Keratinocyte (primary cell): Measurements from ENCODE around the gene UMAD1. TPM values are rescaled to one million over a fixed set of nuclear protein-coding genes. Genes with fewer than 3 reads are reported as not detected.

Experiments used
- DNase-seq: peaks from one replicate; pipeline ENCODE4 v3.0.0-alpha.2; 2011; ENCODE audit warnings: low read depth, missing footprints, low spot score
- FAIRE-seq: peaks from 2 replicates; lab custom pipeline; 2011; peaks lifted over from hg19 to GRCh38; lab: Jason Lieb, UNC
- H2AFZ ChIP-seq: 2 replicates; pipeline ENCODE4 v1.6.0; 2012; ENCODE audit warnings: low read length, control low read depth, inconsistent platforms; ENCODE audit not compliant: control insufficient read depth
- H3K27ac ChIP-seq: 2 replicates; pipeline ENCODE4 v1.5.1; 2011; ENCODE audit warnings: low read length; ENCODE audit not compliant: control insufficient read depth, insufficient read depth
- H3K27me3 ChIP-seq: 3 replicates; pipeline ENCODE4 v1.6.0; 2011; ENCODE audit warnings: low read length; ENCODE audit not compliant: control insufficient read depth, insufficient read depth; ENCODE audit errors: extremely low read depth
- H3K36me3 ChIP-seq, 2 experiments: 2 replicates in 1 of 2; 3 replicates in 1 of 2; pipeline ENCODE4 v1.5.1; 2011; ENCODE audit warnings: low read length in 2 of 2, mild to moderate bottlenecking in 1 of 2; ENCODE audit not compliant: control insufficient read depth in 2 of 2, insufficient read depth in 2 of 2; ENCODE audit errors: extremely low read depth in 1 of 2
- H3K4me1 ChIP-seq: 3 replicates; pipeline ENCODE4 v1.5.1; 2011; ENCODE audit warnings: low read length; ENCODE audit not compliant: control insufficient read depth, insufficient read depth; ENCODE audit errors: extremely low read depth
- H3K4me2 ChIP-seq: 3 replicates; pipeline ENCODE4 v1.6.0; 2011; ENCODE audit warnings: low read depth, low read length; ENCODE audit not compliant: control insufficient read depth, insufficient read depth; ENCODE audit errors: extremely low read depth
- H3K4me3 ChIP-seq, 3 experiments: fragments of 200-600 bp in 1 of 3; sonication (generic) in 1 of 3; 2 replicates in 2 of 3; 3 replicates in 1 of 3; pipeline ENCODE4 v1.5.1; 2011 to 2016; ENCODE audit warnings: low read length in 3 of 3, mild to moderate bottlenecking in 3 of 3, control low read depth in 2 of 3, inconsistent platforms in 1 of 3, low read depth in 1 of 3, mixed read lengths in 1 of 3, mixed run types in 1 of 3, moderate library complexity in 1 of 3; ENCODE audit not compliant: control insufficient read depth in 2 of 3, insufficient read depth in 2 of 3; ENCODE audit errors: extremely low read depth in 1 of 3
- H3K79me2 ChIP-seq: 2 replicates; pipeline ENCODE4 v1.6.0; 2012; ENCODE audit warnings: low read length; ENCODE audit not compliant: control insufficient read depth, insufficient read depth
- H3K9ac ChIP-seq: 3 replicates; pipeline ENCODE4 v1.6.0; 2011; ENCODE audit warnings: low read length; ENCODE audit not compliant: control insufficient read depth, insufficient read depth; ENCODE audit errors: extremely low read depth
- H3K9me1 ChIP-seq: 3 replicates; pipeline ENCODE4 v1.6.0; 2011; ENCODE audit warnings: low read length; ENCODE audit not compliant: control insufficient read depth, insufficient read depth; ENCODE audit errors: extremely low read depth
- H3K9me3 ChIP-seq: 2 replicates; pipeline ENCODE4 v1.5.1; 2012; ENCODE audit warnings: low read depth, low read length; ENCODE audit not compliant: control insufficient read depth
- H4K20me1 ChIP-seq: 3 replicates; pipeline ENCODE4 v1.6.0; 2011; ENCODE audit warnings: low read length; ENCODE audit not compliant: control insufficient read depth, insufficient read depth; ENCODE audit errors: extremely low read depth
- EZH2 ChIP-seq: IDR thresholded peaks from one replicate; pipeline ENCODE4 v1.6.1; 2012; ENCODE audit warnings: inconsistent platforms, mild to moderate bottlenecking, low read length, moderate library complexity
- dilution Hi-C: fragments of 300-500 bp; cut with MboI; formaldehyde crosslinking; loops from one replicate; pipeline ENCODE4 v1.7.0; 2020; ENCODE audit warnings: low sequenced_read_pairs; ENCODE audit not compliant: extremely low pct_ligation_motif_present
- polyA plus RNA-seq, 5 experiments: library from polyadenylated mRNA; depleted of rRNA in 3 of 5; stranded (reverse) in 3 of 5; stranded (forward) in 1 of 5; unstranded in 1 of 5; fragments of >200 nt; gene quantifications; 1 replicate in 1 of 5; 2 replicates in 3 of 5; 3 replicates in 1 of 5; pipeline versions ENCODE4 v1.2.1 to v1.2.3, GENCODE V29; 2011 to 2012; ENCODE audit warnings: missing spikeins in 2 of 5, low read depth in 1 of 5, low replicate concordance in 1 of 5
- TF ChIP-seq, protein P1 (sequence below), 3 experiments: IDR thresholded peaks in 1 of 3; conservative IDR thresholded peaks in 1 of 3; optimal IDR thresholded peaks in 1 of 3; 2 replicates in 2 of 3; 3 replicates in 1 of 3; pipeline versions ENCODE3 to v1.5.1; 2011; ENCODE audit warnings: low read length in 3 of 3, mild to moderate bottlenecking in 3 of 3, moderate library complexity in 2 of 3, control low read depth in 1 of 3, inconsistent platforms in 1 of 3; ENCODE audit not compliant: insufficient read depth in 2 of 3; ENCODE audit errors: extremely low read depth in 1 of 3

UMAD1 gene
- polyA plus RNA-seq, 1 donor (not counting 4 experiments of a cell fraction or from before 2014, with no cell fraction given) = 18.2 TPM

DNA sequence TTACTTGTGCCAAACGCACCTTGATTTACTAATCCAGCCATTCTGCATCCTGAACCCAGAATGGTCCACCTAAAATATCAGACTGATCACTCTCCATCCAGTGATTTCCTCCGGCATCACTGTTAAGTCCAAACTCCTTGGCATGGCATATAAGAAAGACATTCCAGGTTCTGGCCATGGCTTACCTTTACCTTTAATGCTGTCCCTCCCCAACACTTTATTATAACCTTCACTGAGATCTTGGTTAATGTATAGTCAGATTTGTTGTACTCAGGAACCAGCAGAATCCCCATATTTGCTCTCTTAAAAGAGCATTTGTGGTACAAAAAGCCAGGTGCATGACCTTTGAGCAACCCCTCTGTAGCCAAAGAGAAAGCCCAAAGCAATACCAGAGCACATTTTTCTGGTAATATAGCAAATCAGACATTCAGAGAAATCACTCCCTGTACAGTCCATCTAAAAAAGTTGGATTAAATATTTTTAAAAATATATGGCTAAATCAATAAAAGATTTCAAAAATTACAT is 10.2 kb downstream of the UMAD1 start:
- no peaks in the 10 kb centered on the region for H3K9me3 ChIP-seq
- H3K4me3 ChIP-seq = no peak overlapping the region
- dilution Hi-C loops = no loop called here
- H3K4me2 ChIP-seq = no peak overlapping the region
- H3K27me3 ChIP-seq = no peaks in the 10 kb centered on the region
- H3K27ac ChIP-seq = no peak overlapping the region
- no peak for DNase-seq
- H3K36me3 ChIP-seq = no peaks in the 10 kb centered on the region
- H4K20me1 ChIP-seq = no peaks in the 10 kb centered on the region
- peaks cover 3% of the 10 kb centered on the region for H3K9me1 ChIP-seq
- H3K9ac ChIP-seq = no peak overlapping the region
- no peak overlapping the region for H2AFZ ChIP-seq
- no peak for FAIRE-seq
- H3K4me1 ChIP-seq = no peaks in the 10 kb centered on the region
- H3K79me2 ChIP-seq = peaks cover 4% of the 10 kb centered on the region
- TF ChIP-seq EZH2 = no peak
- TF ChIP-seq, protein P1, sequence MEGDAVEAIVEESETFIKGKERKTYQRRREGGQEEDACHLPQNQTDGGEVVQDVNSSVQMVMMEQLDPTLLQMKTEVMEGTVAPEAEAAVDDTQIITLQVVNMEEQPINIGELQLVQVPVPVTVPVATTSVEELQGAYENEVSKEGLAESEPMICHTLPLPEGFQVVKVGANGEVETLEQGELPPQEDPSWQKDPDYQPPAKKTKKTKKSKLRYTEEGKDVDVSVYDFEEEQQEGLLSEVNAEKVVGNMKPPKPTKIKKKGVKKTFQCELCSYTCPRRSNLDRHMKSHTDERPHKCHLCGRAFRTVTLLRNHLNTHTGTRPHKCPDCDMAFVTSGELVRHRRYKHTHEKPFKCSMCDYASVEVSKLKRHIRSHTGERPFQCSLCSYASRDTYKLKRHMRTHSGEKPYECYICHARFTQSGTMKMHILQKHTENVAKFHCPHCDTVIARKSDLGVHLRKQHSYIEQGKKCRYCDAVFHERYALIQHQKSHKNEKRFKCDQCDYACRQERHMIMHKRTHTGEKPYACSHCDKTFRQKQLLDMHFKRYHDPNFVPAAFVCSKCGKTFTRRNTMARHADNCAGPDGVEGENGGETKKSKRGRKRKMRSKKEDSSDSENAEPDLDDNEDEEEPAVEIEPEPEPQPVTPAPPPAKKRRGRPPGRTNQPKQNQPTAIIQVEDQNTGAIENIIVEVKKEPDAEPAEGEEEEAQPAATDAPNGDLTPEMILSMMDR (optimal IDR thresholded peaks at IDR 0.05 in 1 of 3, IDR thresholded peaks at IDR 0.05 in 1 of 3, conservative IDR thresholded peaks at IDR 0.05 in 1 of 3; ENCODE audit: extremely low read depth in 1 of 3, insufficient read depth in 2 of 3, low read length in 3 of 3) = no peak

DNA sequence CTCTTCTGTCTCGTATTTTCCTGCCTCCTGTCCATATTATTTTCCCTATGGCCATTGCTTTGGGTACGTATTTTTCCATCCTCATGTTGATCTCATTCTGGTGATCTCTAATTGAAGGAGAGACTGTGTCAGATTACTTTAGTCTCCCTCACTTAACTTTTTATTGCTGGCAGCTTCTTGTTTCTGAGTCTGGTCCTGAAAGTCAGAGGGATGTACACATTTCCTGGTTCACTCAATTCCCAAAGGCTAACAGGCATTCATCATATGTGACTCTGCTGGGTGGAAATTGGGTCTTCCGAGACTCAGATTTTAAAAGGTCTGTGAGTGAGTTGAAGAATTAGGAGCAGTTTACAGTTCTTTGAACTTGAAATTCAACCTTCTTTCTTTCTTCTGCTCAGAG is 10.9 kb downstream of the UMAD1 start:
- TF ChIP-seq, protein P1 (optimal IDR thresholded peaks at IDR 0.05 in 1 of 3, IDR thresholded peaks at IDR 0.05 in 1 of 3, conservative IDR thresholded peaks at IDR 0.05 in 1 of 3; ENCODE audit: extremely low read depth in 1 of 3, insufficient read depth in 2 of 3, low read length in 3 of 3) = no peak
- no peak for TF ChIP-seq EZH2
- Histone ChIP-seq H3K4me3 (no peak overlapping the region), H3K9me3 (no peaks in the 10 kb centered on the region), H3K36me3 (no peaks in the 10 kb centered on the region), H4K20me1 (no peaks in the 10 kb centered on the region), H3K27ac (no peak overlapping the region), H3K79me2 (peaks cover 2% of the 10 kb centered on the region), H3K4me2 (no peak overlapping the region), H3K9ac (no peak overlapping the region), H3K4me1 (no peaks in the 10 kb centered on the region), H2AFZ (no peak overlapping the region), H3K27me3 (no peaks in the 10 kb centered on the region), H3K9me1 (peaks cover 3% of the 10 kb centered on the region)
- dilution Hi-C loops = no loop called here
- DNase-seq = no peak
- no peak for FAIRE-seq
